ENCODE data around the gene SLC66A1.
"Not testable (repeated sequence)": the region's sequence is repeated elsewhere in the genome, so short reads cannot be mapped to it uniquely, and the experiment has no call there.

Gene SLC66A1

GRCh38 chr1:19300211-19300610 is 11.9 kb upstream of the SLC66A1 start:
- no peak for DNase-seq
- in situ Hi-C loops (cut with MboI; ENCODE audit: low pct_unique_long_range_greater_than_20kb, low sequenced_read_pairs): no loop called here

GRCh38 chr1:19304081-19304480 is 8.0 kb upstream of the SLC66A1 start:
- in situ Hi-C loops (cut with MboI; ENCODE audit: low pct_unique_long_range_greater_than_20kb, low sequenced_read_pairs); DNase-seq: not testable (repeated sequence)

GRCh38 chr1:19305880-19306279 is 6.2 kb upstream of the SLC66A1 start:
- in situ Hi-C loops (cut with MboI; ENCODE audit: low pct_unique_long_range_greater_than_20kb, low sequenced_read_pairs): no loop called here
- no peak for DNase-seq

GRCh38 chr1:19306941-19307340 is 5.2 kb upstream of the SLC66A1 start:
- in situ Hi-C loops (cut with MboI; ENCODE audit: low pct_unique_long_range_greater_than_20kb, low sequenced_read_pairs): no loop called here
- DNase-seq: no peak

GRCh38 chr1:19307794-19308508 is 4.2 kb upstream of the SLC66A1 start:
- in situ Hi-C loops (cut with MboI; ENCODE audit: low pct_unique_long_range_greater_than_20kb, low sequenced_read_pairs): no loop called here
- no peak for DNase-seq

- DNase-seq: no peak
- in situ Hi-C loops (cut with MboI; ENCODE audit: low pct_unique_long_range_greater_than_20kb, low sequenced_read_pairs): no loop called here
Measured at GRCh38 chr1:19308509-19308907, 3.6 kb upstream of the SLC66A1 start.

- in situ Hi-C loops (cut with MboI; ENCODE audit: low pct_unique_long_range_greater_than_20kb, low sequenced_read_pairs): no loop called here
- DNase-seq: no peak
Measured at GRCh38 chr1:19309123-19309813, 2.9 kb upstream of the SLC66A1 start.

- DNase-seq: no peak
- in situ Hi-C loops (cut with MboI; ENCODE audit: low pct_unique_long_range_greater_than_20kb, low sequenced_read_pairs): no loop called here
Measured at GRCh38 chr1:19310061-19310460, 2.1 kb upstream of the SLC66A1 start.

- DNase-seq: peak; percentile 23
Measured at GRCh38 chr1:19310720-19311502, 1.2 kb upstream of the SLC66A1 start.

GRCh38 chr1:19311503-19311930 is 609 bp upstream of the SLC66A1 start:
- no peak for DNase-seq

More at GRCh38 chr1:19310720-19311502, 1.2 kb upstream of the SLC66A1 start:
- in situ Hi-C loops (cut with MboI; ENCODE audit: low pct_unique_long_range_greater_than_20kb, low sequenced_read_pairs): no loop called here

GRCh38 chr1:19312782-19313635 is 883 bp downstream of the SLC66A1 start:
- in situ Hi-C loops (cut with MboI; ENCODE audit: low pct_unique_long_range_greater_than_20kb, low sequenced_read_pairs): no loop called here
- peak; percentile 35 for DNase-seq

More at GRCh38 chr1:19311503-19311930, 609 bp upstream of the SLC66A1 start:
- in situ Hi-C loops (cut with MboI; ENCODE audit: low pct_unique_long_range_greater_than_20kb, low sequenced_read_pairs): no loop called here

- no peak for DNase-seq
- in situ Hi-C loops (cut with MboI; ENCODE audit: low pct_unique_long_range_greater_than_20kb, low sequenced_read_pairs): no loop called here
Measured at GRCh38 chr1:19313636-19313959, 1.5 kb downstream of the SLC66A1 start.

- DNase-seq: no peak
- in situ Hi-C loops (cut with MboI; ENCODE audit: low pct_unique_long_range_greater_than_20kb, low sequenced_read_pairs): no loop called here
Measured at GRCh38 chr1:19313961-19314882, 2.1 kb downstream of the SLC66A1 start.

- peak; percentile 94 for DNase-seq
- in situ Hi-C loops (cut with MboI; ENCODE audit: low pct_unique_long_range_greater_than_20kb, low sequenced_read_pairs): no loop called here
Measured at GRCh38 chr1:19315378-19316198, 3.5 kb downstream of the SLC66A1 start.

GRCh38 chr1:19317126-19317910 is 5.2 kb downstream of the SLC66A1 start:
- no peak for DNase-seq
- in situ Hi-C loops (cut with MboI; ENCODE audit: low pct_unique_long_range_greater_than_20kb, low sequenced_read_pairs): no loop called here

GRCh38 chr1:19319196-19319595 is 7.1 kb downstream of the SLC66A1 start:
- in situ Hi-C loops (cut with MboI; ENCODE audit: low pct_unique_long_range_greater_than_20kb, low sequenced_read_pairs): no loop called here
- DNase-seq: no peak

GRCh38 chr1:19321071-19321470 is 8.9 kb downstream of the SLC66A1 start:
- no peak for DNase-seq
- in situ Hi-C loops (cut with MboI; ENCODE audit: low pct_unique_long_range_greater_than_20kb, low sequenced_read_pairs): no loop called here
